Measurements from ENCODE around the gene PPP2R5A. TPM values are rescaled to one million over a fixed set of nuclear protein-coding genes. Genes with fewer than 3 reads are reported as not detected.

The PPP2R5A gene
- total RNA-seq, 1 donor from 2014 or later, result 10.7 TPM

DNA sequence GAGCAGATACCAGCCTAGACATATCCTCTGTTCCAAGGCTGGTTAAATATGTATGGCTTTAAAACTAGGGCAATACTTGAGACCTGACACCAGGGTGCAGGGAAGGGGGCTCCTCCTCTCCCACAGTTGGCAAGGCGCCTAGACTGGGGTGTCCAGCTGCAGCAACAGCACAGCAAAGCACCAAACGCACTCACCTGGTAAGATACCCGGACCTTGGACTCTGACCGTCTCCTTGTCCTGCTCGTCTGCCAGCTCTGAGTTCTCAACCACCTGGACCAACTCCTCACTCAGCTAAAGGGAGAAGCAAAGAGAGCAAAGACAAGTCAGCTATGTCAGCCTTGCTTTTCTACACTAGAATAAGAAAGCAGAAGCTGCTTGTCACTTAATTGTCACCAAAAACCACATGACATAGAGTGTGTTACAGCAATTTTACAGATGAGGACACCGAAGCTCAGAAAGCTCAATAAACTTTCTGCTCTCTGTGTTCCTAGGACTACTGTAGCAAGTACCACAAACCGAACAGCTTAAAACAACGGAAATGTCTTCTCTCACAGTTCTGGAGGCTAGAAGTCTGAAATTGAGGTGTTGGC is 125.1 kb downstream of the PPP2R5A start:
- Mint-ChIP-seq H3K27ac (no peak overlapping the region), H3K4me3 (no peak overlapping the region), H3K4me1 (peaks cover 20% of the 10 kb centered on the region), H3K27me3 (ENCODE audit: low read depth) (no peaks in the 10 kb centered on the region), H3K9me3 (no peaks in the 10 kb centered on the region), H3K36me3 (peaks cover 37% of the 10 kb centered on the region)
- DNase-seq (ENCODE audit: low spot score in 2 of 2, unreplicated experiment in 2 of 2), result no peak
- TF ChIP-seq, protein P1, sequence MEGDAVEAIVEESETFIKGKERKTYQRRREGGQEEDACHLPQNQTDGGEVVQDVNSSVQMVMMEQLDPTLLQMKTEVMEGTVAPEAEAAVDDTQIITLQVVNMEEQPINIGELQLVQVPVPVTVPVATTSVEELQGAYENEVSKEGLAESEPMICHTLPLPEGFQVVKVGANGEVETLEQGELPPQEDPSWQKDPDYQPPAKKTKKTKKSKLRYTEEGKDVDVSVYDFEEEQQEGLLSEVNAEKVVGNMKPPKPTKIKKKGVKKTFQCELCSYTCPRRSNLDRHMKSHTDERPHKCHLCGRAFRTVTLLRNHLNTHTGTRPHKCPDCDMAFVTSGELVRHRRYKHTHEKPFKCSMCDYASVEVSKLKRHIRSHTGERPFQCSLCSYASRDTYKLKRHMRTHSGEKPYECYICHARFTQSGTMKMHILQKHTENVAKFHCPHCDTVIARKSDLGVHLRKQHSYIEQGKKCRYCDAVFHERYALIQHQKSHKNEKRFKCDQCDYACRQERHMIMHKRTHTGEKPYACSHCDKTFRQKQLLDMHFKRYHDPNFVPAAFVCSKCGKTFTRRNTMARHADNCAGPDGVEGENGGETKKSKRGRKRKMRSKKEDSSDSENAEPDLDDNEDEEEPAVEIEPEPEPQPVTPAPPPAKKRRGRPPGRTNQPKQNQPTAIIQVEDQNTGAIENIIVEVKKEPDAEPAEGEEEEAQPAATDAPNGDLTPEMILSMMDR (IDR thresholded peaks at IDR 0.05; ENCODE audit: unreplicated experiment), result no peak

Other genes starting within 250 kb of the PPP2R5A start
- gene INTS7, start 249.9 kb upstream of the PPP2R5A start, total RNA-seq, result 16.5 to 19.9 TPM (median 17.1 TPM) in 3 replicates
- gene DTL, start 249.7 kb upstream of the PPP2R5A start, total RNA-seq, result 12.7 to 14.9 TPM (median 14.1 TPM) in 3 replicates
- gene PACC1, start 129.5 kb downstream of the PPP2R5A start, total RNA-seq, result 18.6 to 21.7 TPM (median 21.1 TPM) in 3 replicates
- 35.8 to 39.3 TPM (median 36.2 TPM) in 3 replicates for gene NENF, start 147.5 kb downstream of the PPP2R5A start, total RNA-seq